Liver (tissue), 9 donors: ENCODE data around the gene SLC12A3. TPM values are rescaled to one million over a fixed set of nuclear protein-coding genes. Genes with fewer than 3 reads are reported as not detected.
A peak's percentile ranks its signal among the peaks of the same experiment; 100 is the strongest.

Experiments used
- DNase-seq: peaks from one replicate; pipeline ENCODE4 v3.0.0-alpha.2; 2017; ENCODE audit warnings: low spot score
- H3K27ac ChIP-seq, 2 donors: one replicate each; pipeline ENCODE4 v1.7.0; 2013; ENCODE audit warnings: inconsistent platforms in 2 of 2, low read length in 2 of 2, control low read depth in 1 of 2, low read depth in 1 of 2, mild to moderate bottlenecking in 1 of 2
- H3K27me3 ChIP-seq, 4 donors: one replicate each; pipeline versions ENCODE4 v1.6.1 to v1.7.0; 2013; ENCODE audit warnings: low read length in 3 of 4, inconsistent platforms in 1 of 4, mild to moderate bottlenecking in 1 of 4, moderate library complexity in 1 of 4; ENCODE audit not compliant: control insufficient read depth in 4 of 4, insufficient read depth in 4 of 4
- H3K36me3 ChIP-seq, 4 donors: one replicate each; pipeline versions ENCODE4 v1.6.1 to v1.7.0; 2013; ENCODE audit warnings: low read length in 3 of 4, mild to moderate bottlenecking in 3 of 4, low read depth in 1 of 4, moderate library complexity in 1 of 4; ENCODE audit not compliant: control insufficient read depth in 4 of 4, insufficient read depth in 3 of 4
- H3K4me1 ChIP-seq, 4 donors: one replicate each; pipeline versions ENCODE4 v1.6.1 to v1.7.0; 2013; ENCODE audit warnings: low read length in 3 of 4, mild to moderate bottlenecking in 3 of 4, moderate library complexity in 1 of 4; ENCODE audit not compliant: control insufficient read depth in 4 of 4, insufficient read depth in 4 of 4
- H3K4me3 ChIP-seq, 3 donors: one replicate each; pipeline versions ENCODE4 v1.6.1 to v1.7.0; 2013; ENCODE audit warnings: low read length in 3 of 3, control low read depth in 1 of 3, low read depth in 1 of 3, mild to moderate bottlenecking in 1 of 3
- H3K9ac ChIP-seq, 2 donors: one replicate each; pipeline ENCODE4 v1.7.0; 2013; ENCODE audit warnings: low read length in 2 of 2, mild to moderate bottlenecking in 2 of 2, moderate library complexity in 2 of 2, control low read depth in 1 of 2, low read depth in 1 of 2
- H3K9me3 ChIP-seq, 4 donors: one replicate each; pipeline versions ENCODE4 v1.6.1 to v1.7.0; 2013; ENCODE audit warnings: low read length in 3 of 4; ENCODE audit not compliant: control insufficient read depth in 4 of 4
- ATF3 ChIP-seq: IDR thresholded peaks from 2 replicates; pipeline ENCODE4 v1.6.1; 2016; ENCODE audit warnings: antibody characterized with exemption
- CTCF ChIP-seq: fragments of 150-350 bp; IDR thresholded peaks from 2 replicates; pipeline ENCODE4 v1.5.1; 2017; ENCODE audit warnings: improper control_type of control experiment, low read depth, low read length; ENCODE audit not compliant: missing input control
- GABPA ChIP-seq, 2 donors: IDR thresholded peaks in 1 of 2; conservative IDR thresholded peaks in 1 of 2; 2 replicates each; pipeline ENCODE4 v1.6.1; 2016; ENCODE audit warnings: antibody characterized with exemption in 2 of 2, mild to moderate bottlenecking in 1 of 2, moderate library complexity in 1 of 2
- HNF4A ChIP-seq, 2 donors: conservative IDR thresholded peaks; 2 replicates each; pipeline ENCODE4 v1.6.1; 2016; ENCODE audit warnings: antibody characterized with exemption in 2 of 2, mild to moderate bottlenecking in 2 of 2
- REST ChIP-seq: IDR thresholded peaks from 2 replicates; pipeline ENCODE4 v1.6.1; 2016; ENCODE audit warnings: antibody characterized with exemption, mild to moderate bottlenecking
- RXRA ChIP-seq, 2 donors: IDR thresholded peaks; 2 replicates each; pipeline ENCODE4 v1.6.1; 2017 to 2018; ENCODE audit warnings: antibody characterized with exemption in 2 of 2, mild to moderate bottlenecking in 1 of 2
- SP1 ChIP-seq: IDR thresholded peaks from 2 replicates; pipeline ENCODE4 v1.6.1; 2018; ENCODE audit warnings: antibody characterized with exemption, mild to moderate bottlenecking
- TAF1 ChIP-seq: conservative IDR thresholded peaks from 2 replicates; pipeline ENCODE4 v1.6.1; 2016; ENCODE audit warnings: antibody characterized with exemption, mild to moderate bottlenecking
- WGBS: extraction: QIAGEN DNeasy Blood & Tissue Kit; methylation state at CpG from one replicate; pipeline ENCODE4 v1.1.7; 2013; 5-methylcytosine and 5-hydroxymethylcytosine counted together
- polyA plus RNA-seq, 2 donors: library from polyadenylated mRNA; stranded (reverse) in 1 of 2; unstranded in 1 of 2; fragments of 200-250 nt in 1 of 2; fragments of >200 nt in 1 of 2; fragmentation: Nextera tagmentation in 1 of 2; extraction: Ambion mirVana in 1 of 2; gene quantifications; one replicate each; pipeline versions ENCODE4 v1.2.1 to v1.2.3, GENCODE V29; 2013 to 2015
- total RNA-seq, 2 donors: library from RNA; depleted of rRNA; stranded (reverse); fragments of >200 nt; gene quantifications; one replicate each; pipeline ENCODE4 v1.2.3, GENCODE V29; 2014
- donor health status: healthy.
- donor health status: healthy.
- donor health status: healthy.
- donor health status: healthy.
- donor health status: healthy.

Gene SLC12A3
- total and polyA plus RNA-seq, 4 donors, result 0.09 TPM; not detected in 3

- Histone ChIP-seq H3K9ac (no peak overlapping the region), H3K27ac (no peak overlapping the region), H3K4me1 (peaks cover 3 to 14% (median 4%) of the 10 kb centered on the region in 4 donors), H3K27me3 (no peaks in the 10 kb centered on the region), H3K36me3 (peaks cover 0 to 2% (median 0%) of the 10 kb centered on the region in 4 donors), H3K9me3 (no peaks in the 10 kb centered on the region), H3K4me3 (no peak overlapping the region)
- no peak for TF ChIP-seq ATF3
- TF ChIP-seq TAF1, result no peak
- no peak for DNase-seq
- 76% methylated on average over 7 of the region's 7 CpGs for WGBS
Measured at GRCh38 chr16:56848955-56849689, 15.9 kb upstream of the SLC12A3 start.

- Histone ChIP-seq H3K4me3 (no peak overlapping the region), H3K27ac (no peak overlapping the region), H3K9ac (no peak overlapping the region), H3K9me3 (no peaks in the 10 kb centered on the region), H3K36me3 (no peaks in the 10 kb centered on the region), H3K4me1 (peaks cover 3 to 14% (median 4%) of the 10 kb centered on the region in 4 donors), H3K27me3 (no peaks in the 10 kb centered on the region)
- DNase-seq, result no peak
- TF ChIP-seq SP1, result peak; percentile 33
- TF ChIP-seq ATF3, result no peak
- no peak for TF ChIP-seq HNF4A (conservative IDR thresholded peaks at IDR 0.05)
- TF ChIP-seq GABPA (IDR thresholded peaks at IDR 0.05 in 1 of 2, conservative IDR thresholded peaks at IDR 0.05 in 1 of 2), result no peak
- TF ChIP-seq RXRA (IDR thresholded peaks at IDR 0.05), result peak in 1 of 2 donors; percentile 10
- no peak for TF ChIP-seq REST
- TF ChIP-seq CTCF, result no peak
- 76% methylated on average over 11 of the region's 11 CpGs for WGBS
Measured at GRCh38 chr16:56849690-56850680, 15.0 kb upstream of the SLC12A3 start.
